HL-60 (cell line): Measurements from ENCODE around the gene TPGS2.

Experiments used
- DNase-seq, 2 experiments: peaks; one replicate each; pipeline ENCODE4 v3.0.0-alpha.2; 2010 to 2020; ENCODE audit warnings: low read depth in 1 of 2, low spot score in 1 of 2
- H3K27ac ChIP-seq: fragments of 250-450 bp; sonication (Bioruptor Pico); replicated peaks from 2 replicates; pipeline ENCODE4 v1.5.1; 2020; ENCODE audit warnings: mild to moderate bottlenecking, moderate library complexity
- H3K27me3 ChIP-seq: fragments of 250-450 bp; sonication (Bioruptor Pico); 2 replicates; pipeline ENCODE4 v1.5.1; 2021; ENCODE audit warnings: mild to moderate bottlenecking, moderate library complexity; ENCODE audit not compliant: insufficient read depth, poor library complexity, severe bottlenecking
- H3K4me3 ChIP-seq: replicated peaks from 2 replicates; pipeline ENCODE4 v1.5.1; 2011; ENCODE audit warnings: mild to moderate bottlenecking, control low read depth, low read length; ENCODE audit not compliant: insufficient read depth
- GABPA ChIP-seq: IDR thresholded peaks from 2 replicates; pipeline ENCODE4 v1.6.1; 2012; ENCODE audit warnings: low read depth
- POLR2AphosphoS5 ChIP-seq: IDR thresholded peaks from 2 replicates; pipeline ENCODE4 v1.6.1; 2012; ENCODE audit warnings: low read depth
- SPI1 ChIP-seq: IDR thresholded peaks from 2 replicates; pipeline ENCODE4 v1.6.1; 2012; ENCODE audit warnings: low read depth, mild to moderate bottlenecking, borderline replicate concordance
- TF ChIP-seq, protein P1 (sequence below): IDR thresholded peaks from 2 replicates; pipeline ENCODE4 v1.6.1; 2012; ENCODE audit warnings: low read depth; ENCODE audit not compliant: insufficient replicate concordance
- TF ChIP-seq, protein P2 (sequence below): IDR thresholded peaks from one replicate; pipeline ENCODE4 v1.5.1; 2011; ENCODE audit warnings: low read length, control low read depth, inconsistent platforms; ENCODE audit not compliant: insufficient read depth

The TPGS2 gene

DNA sequence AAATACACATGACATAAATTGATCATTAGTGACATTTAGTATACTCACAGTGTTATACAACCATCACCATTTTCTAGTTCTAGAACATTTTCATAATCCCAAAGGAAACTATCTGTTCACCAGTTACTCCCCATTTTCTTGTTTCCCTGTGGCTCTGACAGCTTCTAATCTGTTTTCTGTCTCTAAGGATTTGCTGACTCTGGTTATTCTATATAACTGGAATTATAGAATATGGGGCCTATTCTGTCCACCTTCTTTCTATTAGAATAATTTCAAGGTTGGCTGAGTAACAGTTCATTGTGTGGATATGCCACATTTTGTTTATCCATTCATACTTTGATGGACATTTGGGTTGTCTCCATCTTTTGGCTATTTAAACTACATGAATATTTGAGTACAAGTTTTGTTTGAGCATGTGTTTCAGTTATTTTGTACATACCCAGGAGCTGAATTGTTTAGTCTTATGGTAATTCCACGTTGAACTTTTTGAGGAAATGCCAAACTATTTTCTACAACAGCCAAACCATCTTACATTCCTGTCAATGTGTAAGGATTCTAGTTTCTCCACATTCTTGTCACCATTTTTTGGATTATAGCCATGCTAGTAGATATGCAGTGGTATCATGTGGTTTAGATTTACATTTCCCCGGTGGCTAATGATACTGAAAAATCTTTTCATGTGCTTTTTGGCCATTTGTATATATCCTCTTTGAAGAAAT lies 20.6 kb upstream of the TPGS2 start:
- no peak overlapping the region for H3K4me3 ChIP-seq
- TF ChIP-seq, protein P1, sequence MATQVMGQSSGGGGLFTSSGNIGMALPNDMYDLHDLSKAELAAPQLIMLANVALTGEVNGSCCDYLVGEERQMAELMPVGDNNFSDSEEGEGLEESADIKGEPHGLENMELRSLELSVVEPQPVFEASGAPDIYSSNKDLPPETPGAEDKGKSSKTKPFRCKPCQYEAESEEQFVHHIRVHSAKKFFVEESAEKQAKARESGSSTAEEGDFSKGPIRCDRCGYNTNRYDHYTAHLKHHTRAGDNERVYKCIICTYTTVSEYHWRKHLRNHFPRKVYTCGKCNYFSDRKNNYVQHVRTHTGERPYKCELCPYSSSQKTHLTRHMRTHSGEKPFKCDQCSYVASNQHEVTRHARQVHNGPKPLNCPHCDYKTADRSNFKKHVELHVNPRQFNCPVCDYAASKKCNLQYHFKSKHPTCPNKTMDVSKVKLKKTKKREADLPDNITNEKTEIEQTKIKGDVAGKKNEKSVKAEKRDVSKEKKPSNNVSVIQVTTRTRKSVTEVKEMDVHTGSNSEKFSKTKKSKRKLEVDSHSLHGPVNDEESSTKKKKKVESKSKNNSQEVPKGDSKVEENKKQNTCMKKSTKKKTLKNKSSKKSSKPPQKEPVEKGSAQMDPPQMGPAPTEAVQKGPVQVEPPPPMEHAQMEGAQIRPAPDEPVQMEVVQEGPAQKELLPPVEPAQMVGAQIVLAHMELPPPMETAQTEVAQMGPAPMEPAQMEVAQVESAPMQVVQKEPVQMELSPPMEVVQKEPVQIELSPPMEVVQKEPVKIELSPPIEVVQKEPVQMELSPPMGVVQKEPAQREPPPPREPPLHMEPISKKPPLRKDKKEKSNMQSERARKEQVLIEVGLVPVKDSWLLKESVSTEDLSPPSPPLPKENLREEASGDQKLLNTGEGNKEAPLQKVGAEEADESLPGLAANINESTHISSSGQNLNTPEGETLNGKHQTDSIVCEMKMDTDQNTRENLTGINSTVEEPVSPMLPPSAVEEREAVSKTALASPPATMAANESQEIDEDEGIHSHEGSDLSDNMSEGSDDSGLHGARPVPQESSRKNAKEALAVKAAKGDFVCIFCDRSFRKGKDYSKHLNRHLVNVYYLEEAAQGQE = no peak
- TF ChIP-seq, protein P2, sequence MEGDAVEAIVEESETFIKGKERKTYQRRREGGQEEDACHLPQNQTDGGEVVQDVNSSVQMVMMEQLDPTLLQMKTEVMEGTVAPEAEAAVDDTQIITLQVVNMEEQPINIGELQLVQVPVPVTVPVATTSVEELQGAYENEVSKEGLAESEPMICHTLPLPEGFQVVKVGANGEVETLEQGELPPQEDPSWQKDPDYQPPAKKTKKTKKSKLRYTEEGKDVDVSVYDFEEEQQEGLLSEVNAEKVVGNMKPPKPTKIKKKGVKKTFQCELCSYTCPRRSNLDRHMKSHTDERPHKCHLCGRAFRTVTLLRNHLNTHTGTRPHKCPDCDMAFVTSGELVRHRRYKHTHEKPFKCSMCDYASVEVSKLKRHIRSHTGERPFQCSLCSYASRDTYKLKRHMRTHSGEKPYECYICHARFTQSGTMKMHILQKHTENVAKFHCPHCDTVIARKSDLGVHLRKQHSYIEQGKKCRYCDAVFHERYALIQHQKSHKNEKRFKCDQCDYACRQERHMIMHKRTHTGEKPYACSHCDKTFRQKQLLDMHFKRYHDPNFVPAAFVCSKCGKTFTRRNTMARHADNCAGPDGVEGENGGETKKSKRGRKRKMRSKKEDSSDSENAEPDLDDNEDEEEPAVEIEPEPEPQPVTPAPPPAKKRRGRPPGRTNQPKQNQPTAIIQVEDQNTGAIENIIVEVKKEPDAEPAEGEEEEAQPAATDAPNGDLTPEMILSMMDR = no peak
- TF ChIP-seq POLR2AphosphoS5 (no peak), GABPA (no peak), SPI1 (no peak)
- no peaks in the 10 kb centered on the region for H3K27me3 ChIP-seq

DNA sequence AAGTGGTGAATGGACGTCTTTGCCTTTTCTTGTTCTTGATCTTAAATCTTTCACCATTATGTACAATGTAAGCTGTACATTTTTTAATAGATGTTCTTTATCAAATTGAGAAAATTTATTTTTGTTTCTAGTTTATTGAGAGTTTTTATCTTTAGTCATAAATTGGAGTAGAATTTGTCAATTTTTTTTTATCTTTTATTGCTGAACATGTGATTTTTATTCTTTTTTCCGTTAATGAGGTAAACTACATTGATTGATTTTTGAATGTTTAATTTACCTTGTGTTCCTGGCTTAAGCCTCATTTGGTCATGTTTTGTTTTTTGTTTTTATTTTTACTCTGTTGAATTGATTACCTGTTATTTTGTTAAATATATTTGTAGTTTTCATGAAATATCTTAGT lies 19.8 kb upstream of the TPGS2 start:
- H3K4me3 ChIP-seq = no peak overlapping the region
- no peak overlapping the region for H3K27ac ChIP-seq
- TF ChIP-seq POLR2AphosphoS5 (no peak), SPI1 (no peak)
- TF ChIP-seq, protein P1 = no peak
- no peaks in the 10 kb centered on the region for H3K27me3 ChIP-seq
- DNase-seq = no peak

More for the DNA sequence above, 20.6 kb upstream of the TPGS2 start:
- DNase-seq = no peak
- H3K27ac ChIP-seq = no peak overlapping the region

DNA sequence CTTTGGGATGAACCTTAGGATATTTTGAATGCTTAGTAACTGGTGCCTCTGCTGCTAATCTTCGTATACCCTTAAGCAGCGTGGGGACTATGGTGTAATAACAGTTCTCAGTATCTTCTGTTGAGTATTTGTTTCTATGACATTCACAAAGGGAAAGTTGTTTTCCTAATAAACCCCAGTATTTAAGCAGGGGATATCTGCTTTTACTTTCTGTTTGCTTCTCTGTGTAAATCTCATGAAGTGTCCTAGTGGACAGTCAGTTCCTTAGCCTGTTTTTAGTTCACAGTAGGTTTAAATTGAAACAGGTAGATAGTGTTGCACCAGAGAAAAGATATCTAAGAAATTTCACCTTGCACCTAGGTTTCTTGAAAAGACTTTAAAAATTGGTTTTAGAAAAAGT lies 15.0 kb upstream of the TPGS2 start:
- no peak for TF ChIP-seq POLR2AphosphoS5
- no peak for TF ChIP-seq GABPA
- TF ChIP-seq, protein P1 = no peak
- no peak for TF ChIP-seq SPI1
- TF ChIP-seq, protein P2 = no peak
- H3K27me3 ChIP-seq = no peaks in the 10 kb centered on the region

More for the DNA sequence above, 15.0 kb upstream of the TPGS2 start:
- H3K27ac ChIP-seq = no peak overlapping the region
- DNase-seq = no peak
- no peak overlapping the region for H3K4me3 ChIP-seq
